CD4-positive, alpha-beta T cell treated with Interleukin-4 for 4 hours (primary cell): Measurements from ENCODE around the gene CALCA.

Source experiments
- DNase-seq: peaks from one replicate; pipeline ENCODE4 v3.0.0-alpha.2; 2020

CALCA gene

DNA sequence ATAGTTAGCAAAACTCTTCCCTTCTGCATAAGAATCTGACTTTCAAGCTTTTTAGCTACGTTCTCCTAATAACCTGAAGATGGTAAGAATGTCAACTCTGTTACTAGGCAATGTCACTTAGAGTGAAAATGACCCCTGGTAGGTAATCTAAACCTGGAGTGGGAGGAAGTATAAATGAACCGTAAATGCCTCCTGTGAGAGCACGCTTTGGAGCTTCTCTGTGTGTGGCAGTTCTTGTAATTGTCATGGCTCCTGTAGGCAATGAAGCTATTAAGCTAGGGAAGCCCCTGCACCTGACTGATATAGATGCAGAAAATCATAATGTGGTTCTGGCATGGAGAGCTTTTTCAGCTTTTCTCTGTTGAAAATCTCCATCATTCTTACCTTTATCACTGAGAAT is 29.4 kb downstream of the CALCA start:
- DNase-seq = no peak

DNA sequence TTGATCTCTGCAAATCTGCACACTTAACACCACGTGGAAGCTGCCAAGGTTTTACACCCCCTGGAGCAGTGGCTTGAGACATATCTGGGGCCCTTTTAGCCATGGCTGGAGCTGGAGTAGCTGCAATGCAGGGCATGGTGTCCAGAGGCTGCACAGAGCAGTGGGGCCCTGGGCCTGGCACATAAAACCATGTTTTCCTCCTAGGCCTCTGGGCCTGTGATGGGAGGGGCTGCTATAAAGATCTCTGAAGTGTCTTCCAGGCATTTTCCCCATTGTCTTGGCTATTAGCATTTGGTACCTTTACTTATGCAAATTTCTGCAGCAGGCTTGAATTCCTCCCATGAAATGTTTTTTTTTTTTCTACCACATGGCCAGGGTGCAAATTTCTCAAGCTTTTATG is 33.2 kb downstream of the CALCA start:
- no peak for DNase-seq

GRCh38 chr11:14934641-14935351 is 37.4 kb downstream of the CALCA start:
- DNase-seq = no peak

GRCh38 chr11:14932447-14932846 is 39.7 kb downstream of the CALCA start:
- DNase-seq = no peak

GRCh38 chr11:14930369-14930768 is 41.8 kb downstream of the CALCA start:
- DNase-seq = no peak

GRCh38 chr11:14927146-14927545 is 45.0 kb downstream of the CALCA start:
- no peak for DNase-seq

DNA sequence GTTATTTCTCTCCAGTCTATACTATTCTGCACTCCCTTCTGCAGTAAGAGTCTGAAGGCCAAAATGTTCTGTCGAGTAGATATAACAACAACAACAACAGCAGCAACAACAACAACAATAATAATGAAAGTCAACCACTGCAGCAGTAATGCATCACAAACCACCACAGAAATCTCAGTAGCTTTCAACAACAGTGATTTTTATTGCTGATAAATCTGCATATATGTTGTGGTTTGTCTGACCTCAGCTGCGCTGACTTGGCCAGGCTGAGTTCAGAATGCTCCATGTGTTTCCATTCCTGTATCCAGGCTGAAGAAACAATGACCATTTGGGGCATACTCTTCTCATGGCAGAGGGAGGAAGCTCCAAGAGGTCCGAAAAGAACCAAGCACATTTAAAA is 47.8 kb downstream of the CALCA start:
- no peak for DNase-seq
